WTC11 (cell line): ENCODE data around the gene LMCD1. TPM values are rescaled to one million over a fixed set of nuclear protein-coding genes. Genes with fewer than 3 reads are reported as not detected.

Experiments
- ATAC-seq: fragments of 200-7000 bp; cut with Tn5 transposase; 2 replicates; pipeline ENCODE4 v1.10.0; 2021; ENCODE audit warnings: mild to moderate bottlenecking, moderate library complexity
- CTCF ChIA-PET: fragments of 300-600 bp; sonication (Branson Sonifier 250); formaldehyde crosslinking; loops from one replicate; lab custom pipeline; 2021; ENCODE audit warnings: antibody characterized with exemption; lab: Charles Lee
- POLR2A ChIA-PET: fragments of 350-600 bp; sonication (Branson Sonifier 250); formaldehyde crosslinking; loops from one replicate; lab custom pipeline; 2021; ENCODE audit warnings: antibody characterized with exemption; lab: Charles Lee
- DNase-seq: peaks from one replicate; pipeline ENCODE4 v3.0.0; 2021; ENCODE audit warnings: low spot score
- H3K27ac Mint-ChIP-seq: 2 replicates; pipeline ENCODE4 v1.8.0; 2021; ENCODE audit warnings: mixed read lengths
- H3K27me3 Mint-ChIP-seq: 2 replicates; pipeline ENCODE4 v1.8.0; 2021; ENCODE audit warnings: low read depth, mild to moderate bottlenecking, moderate library complexity, mixed read lengths
- H3K36me3 Mint-ChIP-seq: 2 replicates; pipeline ENCODE4 v1.8.0; 2021; ENCODE audit warnings: mixed read lengths
- H3K4me1 Mint-ChIP-seq: 2 replicates; pipeline ENCODE4 v1.8.0; 2022; ENCODE audit warnings: mixed read lengths
- H3K4me3 Mint-ChIP-seq: 2 replicates; pipeline ENCODE4 v1.8.0; 2021; ENCODE audit warnings: mild to moderate bottlenecking, moderate library complexity, mixed read lengths
- H3K9me3 Mint-ChIP-seq: 2 replicates; pipeline ENCODE4 v1.8.0; 2021; ENCODE audit warnings: mixed read lengths
- ATF6 ChIP-seq: sonication (generic); formaldehyde crosslinking; IDR thresholded peaks from 2 replicates; pipeline ENCODE4 v1.8.1; 2023; ENCODE audit warnings: mild to moderate bottlenecking, missing genetic modification reagents
- CBFB ChIP-seq: sonication (generic); formaldehyde crosslinking; IDR thresholded peaks from 2 replicates; pipeline ENCODE4 v1.8.1; 2022; ENCODE audit warnings: mild to moderate bottlenecking, low read depth, missing genetic modification reagents
- GRHL2 ChIP-seq: fragments of 250-450 bp; sonication (Bioruptor Pico); IDR thresholded peaks from 2 replicates; pipeline ENCODE4 v1.8.0; 2022; ENCODE audit warnings: mild to moderate bottlenecking, moderate library complexity; ENCODE audit not compliant: insufficient replicate concordance, severe bottlenecking
- NFYB ChIP-seq: sonication (generic); formaldehyde crosslinking; conservative IDR thresholded peaks from 2 replicates; pipeline ENCODE4 v1.8.0; 2022; ENCODE audit warnings: low read depth, missing genetic modification reagents
- RORB ChIP-seq: fragments of 250-450 bp; sonication (Bioruptor Pico); IDR thresholded peaks from 2 replicates; pipeline ENCODE4 v1.9.0; 2021; ENCODE audit warnings: mild to moderate bottlenecking
- SMAD3 ChIP-seq: sonication (generic); formaldehyde crosslinking; IDR thresholded peaks from 2 replicates; pipeline ENCODE4 v1.8.0; 2022; ENCODE audit warnings: missing genetic modification reagents, mild to moderate bottlenecking, borderline replicate concordance
- SOX15 ChIP-seq: fragments of 250-450 bp; sonication (Bioruptor Pico); IDR thresholded peaks from 2 replicates; pipeline ENCODE4 v1.9.0; 2021; ENCODE audit warnings: mild to moderate bottlenecking
- TCF7 ChIP-seq: sonication (generic); formaldehyde crosslinking; IDR thresholded peaks from 2 replicates; pipeline ENCODE4 v1.8.0; 2022; ENCODE audit warnings: mild to moderate bottlenecking, low read depth, missing genetic modification reagents, moderate library complexity
- TEAD4 ChIP-seq: sonication (generic); formaldehyde crosslinking; IDR thresholded peaks from 2 replicates; pipeline ENCODE4 v1.8.0; 2022; ENCODE audit warnings: mild to moderate bottlenecking, missing genetic modification reagents
- USF1 ChIP-seq: sonication (generic); formaldehyde crosslinking; IDR thresholded peaks from 2 replicates; pipeline ENCODE4 v1.8.0; 2022; ENCODE audit warnings: mild to moderate bottlenecking, missing genetic modification reagents
- ZNF219 ChIP-seq: sonication (generic); formaldehyde crosslinking; IDR thresholded peaks from 2 replicates; pipeline ENCODE4 v1.8.0; 2023; ENCODE audit warnings: missing genetic modification reagents, mild to moderate bottlenecking, borderline replicate concordance
- ZNF416 ChIP-seq: fragments of 250-450 bp; sonication (Bioruptor Pico); IDR thresholded peaks from 2 replicates; pipeline ENCODE4 v1.9.0; 2021; ENCODE audit warnings: mild to moderate bottlenecking, inconsistent platforms
- ZSCAN18 ChIP-seq: fragments of 250-450 bp; sonication (Bioruptor Pico); IDR thresholded peaks from 2 replicates; pipeline ENCODE4 v2.1.2; 2022; ENCODE audit warnings: mild to moderate bottlenecking, moderate library complexity
- total RNA-seq: library from RNA; stranded (reverse); gene quantifications from 3 replicates; pipeline ENCODE4 v1.2.3, GENCODE V29; 2021
- TF ChIP-seq, protein P1 (sequence below): sonication (generic); formaldehyde crosslinking; IDR thresholded peaks from 2 replicates; pipeline ENCODE4 v1.8.1; 2022; ENCODE audit warnings: mild to moderate bottlenecking, missing genetic modification reagents, moderate library complexity, borderline replicate concordance
- TF ChIP-seq, protein P2 (sequence below): sonication (generic); formaldehyde crosslinking; IDR thresholded peaks from 2 replicates; pipeline ENCODE4 v1.8.0; 2022; ENCODE audit warnings: mild to moderate bottlenecking, missing genetic modification reagents
- TF ChIP-seq, protein P3 (sequence below): sonication (generic); formaldehyde crosslinking; IDR thresholded peaks from 2 replicates; pipeline ENCODE4 v1.8.1; 2022; ENCODE audit warnings: low read depth, mild to moderate bottlenecking, moderate library complexity, missing genetic modification reagents, borderline replicate concordance
- TF ChIP-seq, protein P4 (sequence below): sonication (generic); formaldehyde crosslinking; IDR thresholded peaks from 2 replicates; pipeline ENCODE4 v1.8.0; 2023; ENCODE audit warnings: missing genetic modification reagents, mild to moderate bottlenecking, borderline replicate concordance
- TF ChIP-seq, protein P5 (sequence below): sonication (generic); formaldehyde crosslinking; IDR thresholded peaks from 2 replicates; pipeline ENCODE4 v1.8.1; 2022; ENCODE audit warnings: missing genetic modification reagents, borderline replicate concordance
- TF ChIP-seq, protein P6 (sequence below): sonication (generic); formaldehyde crosslinking; IDR thresholded peaks from 2 replicates; pipeline ENCODE4 v1.8.1; 2023; ENCODE audit warnings: mild to moderate bottlenecking, missing genetic modification reagents, moderate library complexity

The LMCD1 gene
- total RNA-seq, 1 experiment from 2014 or later: 12.5 TPM

DNA sequence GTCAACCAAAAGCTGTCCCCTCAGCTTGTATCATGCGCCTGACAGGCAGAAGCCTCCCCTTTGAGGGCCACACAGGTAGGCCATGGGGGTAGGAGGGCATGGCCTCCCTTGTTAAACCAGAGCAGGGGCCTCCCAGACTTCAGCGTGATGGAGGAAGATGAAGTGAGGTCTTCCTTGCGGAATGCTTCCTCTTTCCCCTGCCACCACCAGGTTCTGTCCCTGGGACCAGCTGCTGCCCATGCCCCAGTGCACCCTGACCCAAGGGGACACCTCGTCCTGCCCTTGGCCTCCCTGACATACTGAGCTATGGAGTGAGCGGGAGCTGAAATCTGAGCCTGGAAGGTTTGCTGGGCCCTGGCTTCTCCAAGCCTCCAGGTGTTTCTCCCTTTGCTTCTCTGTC lies 116.3 kb downstream of the LMCD1 start:
- ATAC-seq (no peak), DNase-seq (no peak)
- no peaks in the 10 kb centered on the region; the same call in 1 of the 2 replicates for H3K36me3 Mint-ChIP-seq
- H3K9me3 Mint-ChIP-seq: peaks cover 22% of the 10 kb centered on the region
- no peak overlapping the region for H3K27ac Mint-ChIP-seq
- H3K4me1 Mint-ChIP-seq: peaks cover 5% of the 10 kb centered on the region
- TF ChIP-seq SMAD3 (CRISPR knock-in tag) (no peak), SOX15 (no peak)
- H3K27me3 Mint-ChIP-seq: no peaks in the 10 kb centered on the region
- H3K4me3 Mint-ChIP-seq: no peak overlapping the region
- ChIA-PET POLR2A (no interaction called here), CTCF (interaction anchor here (1.1 kb wide), 1 partner anchor 201 kb away, joined by 4 read pairs; no protein-coding TSS in a partner anchor)

- Mint-ChIP-seq H3K9me3 (peaks cover 19% of the 10 kb centered on the region), H3K27me3 (no peaks in the 10 kb centered on the region), H3K4me1 (peaks cover 11% of the 10 kb centered on the region), H3K36me3 (no peaks in the 10 kb centered on the region; the same call in 1 of the 2 replicates)
- ChIA-PET POLR2A (no interaction called here), CTCF (interaction anchor here (1.1 to 2.4 kb wide), 2 partner anchors 177 to 202 kb away, joined by 4 to 6 read pairs; no protein-coding TSS in a partner anchor)
- DNase-seq: no peak
- no peak for ATAC-seq
- no peak for TF ChIP-seq TEAD4 (CRISPR knock-in tag)
- no peak for TF ChIP-seq RORB (CRISPR knock-in tag)
- TF ChIP-seq USF1 (CRISPR knock-in tag): no peak
- TF ChIP-seq, protein P1, sequence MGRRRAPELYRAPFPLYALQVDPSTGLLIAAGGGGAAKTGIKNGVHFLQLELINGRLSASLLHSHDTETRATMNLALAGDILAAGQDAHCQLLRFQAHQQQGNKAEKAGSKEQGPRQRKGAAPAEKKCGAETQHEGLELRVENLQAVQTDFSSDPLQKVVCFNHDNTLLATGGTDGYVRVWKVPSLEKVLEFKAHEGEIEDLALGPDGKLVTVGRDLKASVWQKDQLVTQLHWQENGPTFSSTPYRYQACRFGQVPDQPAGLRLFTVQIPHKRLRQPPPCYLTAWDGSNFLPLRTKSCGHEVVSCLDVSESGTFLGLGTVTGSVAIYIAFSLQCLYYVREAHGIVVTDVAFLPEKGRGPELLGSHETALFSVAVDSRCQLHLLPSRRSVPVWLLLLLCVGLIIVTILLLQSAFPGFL (CRISPR knock-in tag): no peak
- TF ChIP-seq ATF6 (CRISPR knock-in tag): no peak
- TF ChIP-seq SMAD3 (CRISPR knock-in tag): no peak
- no peak for TF ChIP-seq CBFB (CRISPR knock-in tag)
- no peak for TF ChIP-seq ZNF416
- TF ChIP-seq, protein P2, sequence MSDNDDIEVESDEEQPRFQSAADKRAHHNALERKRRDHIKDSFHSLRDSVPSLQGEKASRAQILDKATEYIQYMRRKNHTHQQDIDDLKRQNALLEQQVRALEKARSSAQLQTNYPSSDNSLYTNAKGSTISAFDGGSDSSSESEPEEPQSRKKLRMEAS (CRISPR knock-in tag): no peak
- TF ChIP-seq, protein P3, sequence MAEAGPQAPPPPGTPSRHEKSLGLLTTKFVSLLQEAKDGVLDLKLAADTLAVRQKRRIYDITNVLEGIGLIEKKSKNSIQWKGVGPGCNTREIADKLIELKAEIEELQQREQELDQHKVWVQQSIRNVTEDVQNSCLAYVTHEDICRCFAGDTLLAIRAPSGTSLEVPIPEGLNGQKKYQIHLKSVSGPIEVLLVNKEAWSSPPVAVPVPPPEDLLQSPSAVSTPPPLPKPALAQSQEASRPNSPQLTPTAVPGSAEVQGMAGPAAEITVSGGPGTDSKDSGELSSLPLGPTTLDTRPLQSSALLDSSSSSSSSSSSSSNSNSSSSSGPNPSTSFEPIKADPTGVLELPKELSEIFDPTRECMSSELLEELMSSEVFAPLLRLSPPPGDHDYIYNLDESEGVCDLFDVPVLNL (CRISPR knock-in tag): no peak
- TF ChIP-seq, protein P4, sequence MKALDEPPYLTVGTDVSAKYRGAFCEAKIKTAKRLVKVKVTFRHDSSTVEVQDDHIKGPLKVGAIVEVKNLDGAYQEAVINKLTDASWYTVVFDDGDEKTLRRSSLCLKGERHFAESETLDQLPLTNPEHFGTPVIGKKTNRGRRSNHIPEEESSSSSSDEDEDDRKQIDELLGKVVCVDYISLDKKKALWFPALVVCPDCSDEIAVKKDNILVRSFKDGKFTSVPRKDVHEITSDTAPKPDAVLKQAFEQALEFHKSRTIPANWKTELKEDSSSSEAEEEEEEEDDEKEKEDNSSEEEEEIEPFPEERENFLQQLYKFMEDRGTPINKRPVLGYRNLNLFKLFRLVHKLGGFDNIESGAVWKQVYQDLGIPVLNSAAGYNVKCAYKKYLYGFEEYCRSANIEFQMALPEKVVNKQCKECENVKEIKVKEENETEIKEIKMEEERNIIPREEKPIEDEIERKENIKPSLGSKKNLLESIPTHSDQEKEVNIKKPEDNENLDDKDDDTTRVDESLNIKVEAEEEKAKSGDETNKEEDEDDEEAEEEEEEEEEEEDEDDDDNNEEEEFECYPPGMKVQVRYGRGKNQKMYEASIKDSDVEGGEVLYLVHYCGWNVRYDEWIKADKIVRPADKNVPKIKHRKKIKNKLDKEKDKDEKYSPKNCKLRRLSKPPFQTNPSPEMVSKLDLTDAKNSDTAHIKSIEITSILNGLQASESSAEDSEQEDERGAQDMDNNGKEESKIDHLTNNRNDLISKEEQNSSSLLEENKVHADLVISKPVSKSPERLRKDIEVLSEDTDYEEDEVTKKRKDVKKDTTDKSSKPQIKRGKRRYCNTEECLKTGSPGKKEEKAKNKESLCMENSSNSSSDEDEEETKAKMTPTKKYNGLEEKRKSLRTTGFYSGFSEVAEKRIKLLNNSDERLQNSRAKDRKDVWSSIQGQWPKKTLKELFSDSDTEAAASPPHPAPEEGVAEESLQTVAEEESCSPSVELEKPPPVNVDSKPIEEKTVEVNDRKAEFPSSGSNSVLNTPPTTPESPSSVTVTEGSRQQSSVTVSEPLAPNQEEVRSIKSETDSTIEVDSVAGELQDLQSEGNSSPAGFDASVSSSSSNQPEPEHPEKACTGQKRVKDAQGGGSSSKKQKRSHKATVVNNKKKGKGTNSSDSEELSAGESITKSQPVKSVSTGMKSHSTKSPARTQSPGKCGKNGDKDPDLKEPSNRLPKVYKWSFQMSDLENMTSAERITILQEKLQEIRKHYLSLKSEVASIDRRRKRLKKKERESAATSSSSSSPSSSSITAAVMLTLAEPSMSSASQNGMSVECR (CRISPR knock-in tag): no peak
- TF ChIP-seq GRHL2: no peak
- TF ChIP-seq, protein P5, sequence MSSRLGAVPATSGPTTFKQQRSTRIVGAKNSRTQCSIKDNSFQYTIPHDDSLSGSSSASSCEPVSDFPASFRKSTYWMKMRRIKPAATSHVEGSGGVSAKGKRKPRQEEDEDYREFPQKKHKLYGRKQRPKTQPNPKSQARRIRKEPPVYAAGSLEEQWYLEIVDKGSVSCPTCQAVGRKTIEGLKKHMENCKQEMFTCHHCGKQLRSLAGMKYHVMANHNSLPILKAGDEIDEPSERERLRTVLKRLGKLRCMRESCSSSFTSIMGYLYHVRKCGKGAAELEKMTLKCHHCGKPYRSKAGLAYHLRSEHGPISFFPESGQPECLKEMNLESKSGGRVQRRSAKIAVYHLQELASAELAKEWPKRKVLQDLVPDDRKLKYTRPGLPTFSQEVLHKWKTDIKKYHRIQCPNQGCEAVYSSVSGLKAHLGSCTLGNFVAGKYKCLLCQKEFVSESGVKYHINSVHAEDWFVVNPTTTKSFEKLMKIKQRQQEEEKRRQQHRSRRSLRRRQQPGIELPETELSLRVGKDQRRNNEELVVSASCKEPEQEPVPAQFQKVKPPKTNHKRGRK: no peak
- no peak for TF ChIP-seq ZSCAN18 (CRISPR knock-in tag)
- TF ChIP-seq NFYB: no peak
- no peak for TF ChIP-seq ZNF219 (CRISPR knock-in tag)
- TF ChIP-seq, protein P6, sequence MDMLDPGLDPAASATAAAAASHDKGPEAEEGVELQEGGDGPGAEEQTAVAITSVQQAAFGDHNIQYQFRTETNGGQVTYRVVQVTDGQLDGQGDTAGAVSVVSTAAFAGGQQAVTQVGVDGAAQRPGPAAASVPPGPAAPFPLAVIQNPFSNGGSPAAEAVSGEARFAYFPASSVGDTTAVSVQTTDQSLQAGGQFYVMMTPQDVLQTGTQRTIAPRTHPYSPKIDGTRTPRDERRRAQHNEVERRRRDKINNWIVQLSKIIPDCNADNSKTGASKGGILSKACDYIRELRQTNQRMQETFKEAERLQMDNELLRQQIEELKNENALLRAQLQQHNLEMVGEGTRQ (CRISPR knock-in tag): no peak
- TF ChIP-seq TCF7: no peak
- TF ChIP-seq, all 79 proteins: peak for 0
- Mint-ChIP-seq H3K4me3 (no peak overlapping the region), H3K27ac (no peak overlapping the region)
Measured at GRCh38 chr3:8618950-8619349, 117.3 kb downstream of the LMCD1 start.
